Fibroblast of lung (primary cell): ENCODE measurements around the gene RANBP3. TPM values are rescaled to one million over a fixed set of nuclear protein-coding genes. Genes with fewer than 3 reads are reported as not detected.

Experiments used
- DNase-seq, 2 donors: peaks; one replicate each; pipeline versions ENCODE4 v3.0.0 to v3.0.0-alpha.2; 2010; ENCODE audit warnings: low read depth in 2 of 2
- H2AFZ ChIP-seq: 2 replicates; pipeline ENCODE4 v1.5.1; 2012; ENCODE audit warnings: low read length, control low read depth, inconsistent platforms
- H3K27ac ChIP-seq: 2 replicates; pipeline ENCODE4 v1.5.1; 2011; ENCODE audit warnings: low read length, control low read depth; ENCODE audit not compliant: insufficient read depth
- H3K27me3 ChIP-seq: 2 replicates; pipeline ENCODE4 v1.5.1; 2011; ENCODE audit warnings: mild to moderate bottlenecking, low read length; ENCODE audit not compliant: control insufficient read depth, insufficient read depth
- H3K36me3 ChIP-seq: 2 replicates; pipeline ENCODE4 v1.5.1; 2011; ENCODE audit warnings: low read length; ENCODE audit not compliant: control insufficient read depth, insufficient read depth
- H3K4me1 ChIP-seq: 2 replicates; pipeline ENCODE4 v1.5.1; 2011; ENCODE audit warnings: low read length; ENCODE audit not compliant: control insufficient read depth, insufficient read depth; ENCODE audit errors: extremely low read depth
- H3K4me2 ChIP-seq: 2 replicates; pipeline ENCODE4 v1.5.1; 2011; ENCODE audit warnings: low read length, control low read depth; ENCODE audit not compliant: insufficient read depth; ENCODE audit errors: extremely low read depth
- H3K4me3 ChIP-seq, 4 experiments: fragments of 200-600 bp in 1 of 4; sonication (generic) in 1 of 4; replicated peaks in 1 of 4; 2 replicates each; pipeline ENCODE4 v1.5.1; 2011 to 2016; ENCODE audit warnings: low read length in 4 of 4, low read depth in 3 of 4, mild to moderate bottlenecking in 3 of 4, control low read depth in 2 of 4, inconsistent platforms in 1 of 4, mixed read lengths in 1 of 4; ENCODE audit not compliant: insufficient read depth in 1 of 4; ENCODE audit errors: control extremely low read depth in 1 of 4
- H3K79me2 ChIP-seq: 2 replicates; pipeline ENCODE4 v1.5.1; 2012; ENCODE audit warnings: mild to moderate bottlenecking, low read length, inconsistent platforms; ENCODE audit not compliant: control insufficient read depth, insufficient read depth
- H3K9ac ChIP-seq: 2 replicates; pipeline ENCODE4 v1.5.1; 2011; ENCODE audit warnings: mild to moderate bottlenecking, low read length, control low read depth; ENCODE audit not compliant: insufficient read depth
- H3K9me3 ChIP-seq: 2 replicates; pipeline ENCODE4 v1.5.1; 2012; ENCODE audit warnings: low read depth, low read length; ENCODE audit not compliant: control insufficient read depth, insufficient read depth
- H4K20me1 ChIP-seq: 2 replicates; pipeline ENCODE4 v1.5.1; 2011; ENCODE audit warnings: low read length; ENCODE audit not compliant: control insufficient read depth, insufficient read depth; ENCODE audit errors: extremely low read depth
- EZH2 ChIP-seq: IDR thresholded peaks from 2 replicates; pipeline ENCODE4 v1.5.1; 2012; ENCODE audit warnings: low read length, control low read depth, mild to moderate bottlenecking; ENCODE audit errors: missing control alignments
- polyA plus RNA-seq, 2 donors: library from polyadenylated mRNA; depleted of rRNA in 1 of 2; stranded (reverse) in 1 of 2; unstranded in 1 of 2; fragments of >200 nt; gene quantifications; 2 replicates each; pipeline ENCODE4 v1.2.1, GENCODE V29; 2011 to 2012; ENCODE audit warnings: missing spikeins in 1 of 2
- total RNA-seq: library from RNA; depleted of rRNA; stranded (reverse); fragments of >200 nt; gene quantifications from 2 replicates; pipeline ENCODE4 v1.2.1, GENCODE V29; 2014
- TF ChIP-seq, protein P1 (sequence below), 2 donors: IDR thresholded peaks in 1 of 2; conservative IDR thresholded peaks in 1 of 2; 1 replicate in 1 of 2; 2 replicates in 1 of 2; pipeline ENCODE4 v1.5.1; 2011 to 2012; ENCODE audit warnings: low read length in 2 of 2, control low read depth in 1 of 2, inconsistent platforms in 1 of 2, low read depth in 1 of 2, mild to moderate bottlenecking in 1 of 2

Gene RANBP3
- total and polyA plus RNA-seq, 2 donors (not counting 1 experiment from before 2014, with no cell fraction given), result 39.8 to 59.4 TPM

DNA sequence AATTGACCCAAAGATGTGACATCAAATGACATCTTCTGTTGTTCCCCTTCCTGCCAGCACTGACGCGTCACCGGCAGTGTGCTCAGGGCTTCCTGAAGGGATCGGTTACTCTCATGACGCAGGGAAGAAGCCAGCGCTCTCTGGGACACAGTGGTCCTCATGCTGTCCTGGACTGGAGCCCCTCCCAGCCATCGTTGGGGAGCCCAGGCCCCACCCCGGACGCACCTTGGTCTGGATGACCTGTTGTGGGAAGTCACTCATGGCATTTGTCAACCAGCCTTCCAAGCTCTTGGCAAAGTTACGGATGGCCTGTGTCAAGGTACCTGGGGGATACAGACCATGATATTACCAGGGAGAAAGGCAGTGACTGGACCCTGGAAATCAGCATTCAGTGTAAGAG, 26.0 kb upstream of the RANBP3 start:
- Histone ChIP-seq H3K27ac (no peak overlapping the region), H2AFZ (no peak overlapping the region)
- no peak for DNase-seq

DNA sequence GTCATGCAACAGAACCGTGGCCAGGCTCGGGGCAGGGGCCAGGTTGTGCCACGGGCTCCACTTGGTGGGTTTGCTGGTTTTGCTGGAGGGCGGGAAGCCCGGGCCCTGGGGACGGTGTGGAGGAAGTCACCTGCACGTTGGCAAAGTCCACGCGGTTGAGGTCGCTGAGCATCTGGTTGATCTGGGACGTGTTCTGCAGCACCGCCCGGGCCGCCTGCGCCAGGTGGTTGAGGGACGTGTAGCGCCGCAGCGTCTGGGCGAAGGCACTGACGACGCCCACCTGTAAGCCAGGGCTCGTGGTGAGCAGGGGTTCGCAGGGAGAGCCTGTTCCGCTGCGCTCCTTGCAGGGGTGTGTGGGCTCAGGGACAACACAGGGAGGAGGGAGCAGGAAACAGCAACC, 24.7 kb upstream of the RANBP3 start:
- no peak overlapping the region for H3K27ac ChIP-seq
- H3K9me3 ChIP-seq, result no peaks in the 10 kb centered on the region
- H3K4me2 ChIP-seq, result no peak overlapping the region
- H3K4me1 ChIP-seq, result no peaks in the 10 kb centered on the region
- no peak for TF ChIP-seq EZH2
- TF ChIP-seq, protein P1, sequence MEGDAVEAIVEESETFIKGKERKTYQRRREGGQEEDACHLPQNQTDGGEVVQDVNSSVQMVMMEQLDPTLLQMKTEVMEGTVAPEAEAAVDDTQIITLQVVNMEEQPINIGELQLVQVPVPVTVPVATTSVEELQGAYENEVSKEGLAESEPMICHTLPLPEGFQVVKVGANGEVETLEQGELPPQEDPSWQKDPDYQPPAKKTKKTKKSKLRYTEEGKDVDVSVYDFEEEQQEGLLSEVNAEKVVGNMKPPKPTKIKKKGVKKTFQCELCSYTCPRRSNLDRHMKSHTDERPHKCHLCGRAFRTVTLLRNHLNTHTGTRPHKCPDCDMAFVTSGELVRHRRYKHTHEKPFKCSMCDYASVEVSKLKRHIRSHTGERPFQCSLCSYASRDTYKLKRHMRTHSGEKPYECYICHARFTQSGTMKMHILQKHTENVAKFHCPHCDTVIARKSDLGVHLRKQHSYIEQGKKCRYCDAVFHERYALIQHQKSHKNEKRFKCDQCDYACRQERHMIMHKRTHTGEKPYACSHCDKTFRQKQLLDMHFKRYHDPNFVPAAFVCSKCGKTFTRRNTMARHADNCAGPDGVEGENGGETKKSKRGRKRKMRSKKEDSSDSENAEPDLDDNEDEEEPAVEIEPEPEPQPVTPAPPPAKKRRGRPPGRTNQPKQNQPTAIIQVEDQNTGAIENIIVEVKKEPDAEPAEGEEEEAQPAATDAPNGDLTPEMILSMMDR (conservative IDR thresholded peaks at IDR 0.05 in 1 of 2, IDR thresholded peaks at IDR 0.05 in 1 of 2; ENCODE audit: low read depth in 1 of 2, low read length in 2 of 2), result no peak
- no peak overlapping the region for H2AFZ ChIP-seq
- H3K4me3 ChIP-seq, result no peak overlapping the region
- no peak overlapping the region for H3K9ac ChIP-seq
- peaks cover 2% of the 10 kb centered on the region for H3K36me3 ChIP-seq
- no peaks in the 10 kb centered on the region for H3K27me3 ChIP-seq
- no peaks in the 10 kb centered on the region for H3K79me2 ChIP-seq
- no peaks in the 10 kb centered on the region for H4K20me1 ChIP-seq
- DNase-seq, result no peak

More for the DNA sequence above, 26.0 kb upstream of the RANBP3 start:
- Histone ChIP-seq H3K79me2 (no peaks in the 10 kb centered on the region), H4K20me1 (no peaks in the 10 kb centered on the region), H3K4me1 (no peaks in the 10 kb centered on the region), H3K4me3 (no peak overlapping the region), H3K36me3 (peaks cover 2% of the 10 kb centered on the region), H3K4me2 (no peak overlapping the region), H3K27me3 (no peaks in the 10 kb centered on the region), H3K9me3 (no peaks in the 10 kb centered on the region), H3K9ac (no peak overlapping the region)
- TF ChIP-seq EZH2, result no peak
- TF ChIP-seq, protein P1 (conservative IDR thresholded peaks at IDR 0.05 in 1 of 2, IDR thresholded peaks at IDR 0.05 in 1 of 2; ENCODE audit: low read depth in 1 of 2, low read length in 2 of 2), result no peak

DNA sequence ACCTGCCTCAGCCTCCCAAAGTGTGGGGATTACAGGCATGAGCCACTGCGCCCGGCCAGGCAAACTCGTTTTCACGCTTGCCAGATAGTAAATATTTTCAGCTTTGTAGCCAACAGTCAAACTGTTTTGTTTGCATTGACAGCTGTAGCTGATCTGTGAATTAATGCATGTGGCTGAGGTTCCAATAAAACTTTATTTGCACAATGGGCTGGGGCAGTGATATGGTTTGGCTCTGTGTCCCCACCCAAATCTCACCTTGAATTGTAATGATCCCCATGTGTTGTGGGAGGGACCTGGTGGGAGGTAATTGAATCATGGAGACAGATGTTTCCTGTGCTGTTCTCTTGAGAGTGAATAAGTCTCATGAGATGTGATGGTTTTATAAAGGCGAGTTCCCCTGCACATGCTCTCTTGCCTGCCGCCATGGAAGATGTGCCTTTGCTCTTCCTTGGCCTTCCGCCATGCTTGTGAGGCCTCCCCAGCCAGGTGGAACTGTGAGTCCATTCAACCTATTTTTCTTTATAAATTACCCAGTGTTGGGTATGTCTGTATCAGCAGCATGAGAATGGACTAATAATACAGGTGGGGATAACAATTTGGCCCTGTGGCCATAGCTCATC, 22.4 kb upstream of the RANBP3 start:
- no peak overlapping the region for H2AFZ ChIP-seq
- H3K4me2 ChIP-seq, result no peak overlapping the region
- H3K27me3 ChIP-seq, result no peaks in the 10 kb centered on the region
- no peaks in the 10 kb centered on the region for H3K9me3 ChIP-seq
- no peak overlapping the region for H3K4me3 ChIP-seq
- H3K36me3 ChIP-seq, result peaks cover 2% of the 10 kb centered on the region
- H3K4me1 ChIP-seq, result no peaks in the 10 kb centered on the region
- no peak overlapping the region for H3K27ac ChIP-seq
- no peak for DNase-seq
- no peaks in the 10 kb centered on the region for H4K20me1 ChIP-seq
- no peak for TF ChIP-seq EZH2
- TF ChIP-seq, protein P1 (conservative IDR thresholded peaks at IDR 0.05 in 1 of 2, IDR thresholded peaks at IDR 0.05 in 1 of 2; ENCODE audit: low read depth in 1 of 2, low read length in 2 of 2), result no peak
- H3K79me2 ChIP-seq, result no peaks in the 10 kb centered on the region
- no peak overlapping the region for H3K9ac ChIP-seq
